NCI-H187 (cell line): Measurements from ENCODE around the gene NPNT.
"Not testable (repeated sequence)": the region's sequence is repeated elsewhere in the genome, so short reads cannot be mapped to it uniquely, and the experiment has no call there.

Experiments
- DNase-seq, 2 experiments: peaks; one replicate each; lab custom pipeline; 2025; lab: John Stamatoyannopoulos, UW

The NPNT gene

GRCh38 chr4:105894660-105895582, at the start of gene NPNT:
TSS of gene NPNT (plus strand) at chr4:105895471. CDS start at chr4:105895653, 182 bp downstream.
- DNase-seq: no peak

GRCh38 chr4:105845559-105845958, 49.7 kb upstream of the NPNT start:
- no peak for DNase-seq

- DNase-seq: not testable (repeated sequence)
Observed at GRCh38 chr4:105848359-105848758, 46.9 kb upstream of the NPNT start.

DNA sequence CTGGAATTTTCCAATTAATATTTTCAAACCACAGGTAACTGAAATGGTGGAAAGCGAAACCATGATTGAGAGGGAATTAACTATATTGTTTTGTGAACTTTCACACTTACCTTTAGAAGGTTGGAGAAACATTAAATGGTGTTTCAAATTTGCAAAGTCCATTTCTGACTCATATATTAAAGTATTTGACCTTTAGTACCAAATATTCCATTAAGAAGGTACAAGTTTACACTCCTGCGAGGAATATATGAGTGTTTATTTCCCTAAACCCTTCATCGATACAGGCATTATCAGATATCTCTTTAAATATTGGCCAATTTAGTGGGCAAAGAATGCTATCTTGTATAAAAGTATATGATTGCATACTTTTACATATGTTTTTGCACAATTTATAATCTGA, 44.1 kb upstream of the NPNT start:
- DNase-seq: no peak

GRCh38 chr4:105852230-105852629, 43.0 kb upstream of the NPNT start:
- DNase-seq: not testable (repeated sequence)

GRCh38 chr4:105858466-105859040, 36.7 kb upstream of the NPNT start:
- no peak for DNase-seq

DNA sequence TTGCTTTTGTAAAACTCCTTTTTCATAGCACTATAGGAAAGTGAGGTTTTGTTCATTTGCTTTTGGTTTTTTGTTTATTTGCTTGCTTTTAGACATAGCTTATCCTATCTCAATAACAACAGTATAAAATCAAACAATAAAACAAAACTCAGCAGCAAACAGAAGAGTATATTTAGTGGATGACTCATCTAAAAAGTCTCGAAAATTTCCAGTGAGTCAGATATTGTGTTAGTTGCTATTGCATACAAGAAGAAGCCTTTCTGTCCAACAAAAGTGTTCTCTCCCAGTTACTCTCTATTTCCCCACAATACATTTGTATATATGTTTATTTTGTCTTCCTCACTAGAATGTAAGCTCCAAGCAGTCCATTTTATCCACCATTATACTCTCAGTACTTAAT, 36.0 kb upstream of the NPNT start:
- DNase-seq: no peak

DNA sequence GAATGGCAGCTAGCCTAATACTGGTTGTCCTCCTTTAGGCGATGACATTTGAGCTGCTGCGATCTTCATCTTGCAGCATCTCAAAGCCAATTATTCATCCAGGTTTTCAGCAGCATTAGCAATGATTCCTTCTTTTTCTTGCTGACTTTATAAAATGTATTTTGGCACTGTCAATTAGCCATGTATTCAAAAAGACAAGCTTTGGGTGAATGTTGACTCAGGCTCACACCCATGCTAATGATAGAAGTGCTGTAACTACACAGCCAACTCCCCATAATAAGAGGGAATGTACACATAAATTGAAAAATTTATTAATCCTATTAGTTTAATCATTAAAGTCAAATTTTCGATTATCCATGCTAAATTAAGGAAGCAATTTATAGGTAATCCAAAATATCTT, 24.3 kb upstream of the NPNT start:
- DNase-seq: no peak

GRCh38 chr4:105871997-105872396, 23.3 kb upstream of the NPNT start:
- DNase-seq: no peak

- no peak for DNase-seq
Observed at GRCh38 chr4:105875233-105875632, 20.0 kb upstream of the NPNT start.

GRCh38 chr4:105878668-105879067, 16.6 kb upstream of the NPNT start:
- DNase-seq: no peak

- no peak for DNase-seq
Observed at GRCh38 chr4:105887508-105887907, 7.8 kb upstream of the NPNT start.

GRCh38 chr4:105895583-105896460, 551 bp downstream of the NPNT start:
- DNase-seq: no peak

DNA sequence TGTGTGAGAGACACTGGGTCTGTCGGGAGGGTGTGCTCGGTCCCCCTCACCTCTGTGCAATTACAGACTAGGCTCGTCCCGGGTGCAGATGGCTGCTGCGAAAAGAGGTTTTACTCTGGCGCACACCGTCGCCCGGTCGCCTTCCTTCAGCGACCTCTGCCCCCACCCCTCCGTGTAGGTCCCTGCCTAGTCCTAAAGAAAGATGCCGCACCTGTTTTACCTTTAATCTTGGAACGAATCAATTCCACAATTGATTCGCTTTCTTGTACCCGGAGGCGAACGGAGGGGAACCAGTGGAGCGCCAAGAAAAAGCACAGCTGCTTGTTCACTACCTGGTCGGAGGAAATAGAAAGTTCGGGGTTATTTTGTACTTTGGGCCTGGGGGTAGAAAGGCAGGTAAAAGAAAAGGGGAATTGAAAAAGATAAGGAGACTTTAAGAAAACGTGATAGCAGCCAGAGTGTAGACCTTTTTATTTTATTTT, 1.2 kb downstream of the NPNT start:
- no peak for DNase-seq

DNA sequence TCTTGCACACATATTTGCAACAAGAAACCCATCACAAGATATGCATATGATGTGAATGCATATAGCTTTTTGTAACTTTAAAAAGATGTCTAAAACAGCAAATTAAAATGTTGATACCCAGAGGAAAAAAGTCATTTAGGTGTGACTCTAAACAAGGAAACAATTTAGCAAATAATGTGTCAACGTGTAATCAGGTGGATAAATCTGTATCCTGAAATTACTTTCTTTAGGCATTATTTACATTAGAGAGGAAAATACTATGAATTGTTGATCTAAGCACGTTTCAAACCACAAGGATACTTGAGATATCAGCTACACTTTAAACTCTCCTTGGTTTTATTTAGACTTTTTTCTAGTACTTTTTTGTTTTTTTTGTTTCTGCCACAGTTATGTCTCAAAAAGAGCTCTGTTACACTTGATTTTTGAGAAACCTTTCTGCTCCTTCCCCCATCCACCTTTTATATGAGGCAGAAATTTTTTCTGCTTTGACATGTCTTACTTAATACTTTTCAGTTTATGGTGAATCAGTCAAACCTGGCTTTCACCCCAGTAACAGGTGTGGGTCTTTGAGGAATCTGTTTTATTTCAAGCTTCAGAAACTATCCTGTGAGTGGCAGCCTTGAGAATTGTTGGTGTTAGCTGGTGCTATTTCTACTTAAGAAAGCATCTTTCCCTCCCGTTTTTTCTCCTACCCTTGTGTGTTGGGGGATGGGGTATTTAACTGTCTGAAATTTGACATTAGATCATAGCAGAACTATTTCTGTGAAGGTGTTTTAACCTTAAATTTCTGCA, 1.9 kb downstream of the NPNT start:
- no peak for DNase-seq

DNA sequence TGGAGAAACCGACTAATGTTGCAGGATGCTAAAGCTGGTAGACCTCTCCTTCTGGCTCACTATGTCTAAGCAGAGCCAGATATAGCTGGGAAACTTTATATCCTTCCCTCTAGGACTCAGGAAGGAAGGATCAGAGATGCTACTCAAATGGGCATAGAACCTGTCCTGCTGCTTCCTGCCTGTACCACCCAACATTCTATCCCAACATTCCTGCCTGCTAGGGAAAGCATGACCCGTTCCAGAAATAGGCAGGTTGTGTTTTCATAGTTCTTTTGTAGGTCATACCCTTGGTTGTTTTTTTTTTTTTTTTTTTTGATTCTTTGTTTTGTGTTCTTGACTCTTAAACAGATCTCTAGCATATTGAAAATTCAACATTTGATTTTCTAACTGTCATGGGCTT, 5.3 kb downstream of the NPNT start:
- no peak for DNase-seq

GRCh38 chr4:105902550-105903262, 7.4 kb downstream of the NPNT start:
- DNase-seq: no peak

- no peak for DNase-seq
Observed at GRCh38 chr4:105909787-105910281, 14.6 kb downstream of the NPNT start.

DNA sequence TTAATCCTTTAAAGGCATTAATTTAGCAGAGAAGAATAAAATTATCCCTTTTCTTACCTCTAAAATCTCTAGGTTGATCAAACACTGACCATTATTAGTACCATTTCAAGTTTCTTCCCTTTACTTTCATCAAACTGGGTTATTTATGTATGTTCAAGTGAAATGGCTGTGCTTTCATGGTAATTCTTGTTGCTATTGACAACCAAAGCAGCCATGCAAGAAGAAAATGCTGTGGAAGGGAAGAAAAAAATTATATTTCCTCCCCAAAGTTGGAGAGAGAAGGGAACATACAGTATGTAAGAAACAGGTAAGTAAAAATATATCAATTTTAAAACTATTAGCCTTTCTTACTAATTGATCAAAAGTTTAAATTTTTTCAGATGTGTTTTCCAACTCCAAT, 16.2 kb downstream of the NPNT start:
- no peak for DNase-seq

DNA sequence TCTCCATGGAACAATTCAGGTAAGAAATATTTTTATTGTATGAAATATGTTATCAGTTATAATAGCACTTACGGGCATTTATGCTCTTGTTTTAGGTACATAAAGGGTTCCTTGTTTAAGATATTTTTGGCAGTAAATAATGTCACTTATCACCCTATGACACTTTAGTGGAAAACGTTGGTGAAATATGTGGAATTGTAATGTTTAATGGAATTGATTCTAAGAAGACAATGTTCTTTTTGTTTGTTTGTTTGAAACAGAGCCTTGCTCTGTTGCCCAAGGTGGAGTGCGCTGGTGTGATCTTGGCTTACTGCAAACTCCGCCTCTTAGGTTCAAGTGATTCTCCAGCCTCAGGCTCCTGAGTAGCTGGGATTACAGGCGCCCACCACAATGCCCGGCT, 17.4 kb downstream of the NPNT start:
- DNase-seq: no peak
